GM18507 (cell line): Measurements from ENCODE around the gene SLCO2A1.
"Not testable (repeated sequence)": the region's sequence is repeated elsewhere in the genome, so short reads cannot be mapped to it uniquely, and the experiment has no call there.

Experiments
- DNase-seq: peaks from one replicate; pipeline ENCODE4 v3.0.0; 2011; ENCODE audit warnings: low read depth; ENCODE audit not compliant: insufficient read length; ENCODE audit errors: extremely low spot score
- FAIRE-seq: peaks from 2 replicates; lab custom pipeline; 2011; peaks lifted over from hg19 to GRCh38; lab: Jason Lieb, UNC

The SLCO2A1 gene

GRCh38 chr3:134029734-134030378 is at the start of gene SLCO2A1:
Gene SLCO2A1, minus strand, starts transcription at chr3:134029925. Its CDS starts 123 bp downstream, at chr3:134029802.
- DNase-seq = no peak
- FAIRE-seq = no peak

- no peak for FAIRE-seq
- no peak for DNase-seq
Observed at GRCh38 chr3:134079111-134079547, 49.4 kb upstream of the SLCO2A1 start.

GRCh38 chr3:134078169-134078831 is 48.6 kb upstream of the SLCO2A1 start:
- no peak for FAIRE-seq
- no peak for DNase-seq

- DNase-seq (no peak), FAIRE-seq (no peak)
Observed at GRCh38 chr3:134077649-134078161, 48.0 kb upstream of the SLCO2A1 start.

GRCh38 chr3:134076851-134077250 is 47.1 kb upstream of the SLCO2A1 start:
- FAIRE-seq = no peak
- DNase-seq = no peak

GRCh38 chr3:134075846-134076245 is 46.1 kb upstream of the SLCO2A1 start:
- DNase-seq = no peak
- FAIRE-seq = no peak

GRCh38 chr3:134075568-134075825 is 45.8 kb upstream of the SLCO2A1 start:
- FAIRE-seq (no peak), DNase-seq (no peak)

- DNase-seq (no peak), FAIRE-seq (no peak)
Observed at GRCh38 chr3:134074790-134075567, 45.3 kb upstream of the SLCO2A1 start.

GRCh38 chr3:134074001-134074789 is 44.5 kb upstream of the SLCO2A1 start:
- no peak for DNase-seq
- FAIRE-seq = no peak

GRCh38 chr3:134073583-134073945 is 43.8 kb upstream of the SLCO2A1 start:
- FAIRE-seq = no peak
- DNase-seq = no peak

- no peak for FAIRE-seq
Observed at GRCh38 chr3:134072881-134073582, 43.3 kb upstream of the SLCO2A1 start.

GRCh38 chr3:134070281-134070680 is 40.6 kb upstream of the SLCO2A1 start:
- not testable (repeated sequence) for DNase-seq, FAIRE-seq

More at GRCh38 chr3:134072881-134073582, 43.3 kb upstream of the SLCO2A1 start:
- no peak for DNase-seq

GRCh38 chr3:134068429-134068828 is 38.7 kb upstream of the SLCO2A1 start:
- FAIRE-seq (no peak), DNase-seq (no peak)

- no peak for DNase-seq
- no peak for FAIRE-seq
Observed at GRCh38 chr3:134067531-134068161, 37.9 kb upstream of the SLCO2A1 start.

GRCh38 chr3:134066651-134067530 is 37.2 kb upstream of the SLCO2A1 start:
- FAIRE-seq (no peak), DNase-seq (no peak)

GRCh38 chr3:134066158-134066541 is 36.4 kb upstream of the SLCO2A1 start:
- DNase-seq (no peak), FAIRE-seq (no peak)

GRCh38 chr3:134065252-134066157 is 35.8 kb upstream of the SLCO2A1 start:
- FAIRE-seq (no peak), DNase-seq (no peak)
